Measurements from ENCODE around the gene ASAP3.

DNA sequence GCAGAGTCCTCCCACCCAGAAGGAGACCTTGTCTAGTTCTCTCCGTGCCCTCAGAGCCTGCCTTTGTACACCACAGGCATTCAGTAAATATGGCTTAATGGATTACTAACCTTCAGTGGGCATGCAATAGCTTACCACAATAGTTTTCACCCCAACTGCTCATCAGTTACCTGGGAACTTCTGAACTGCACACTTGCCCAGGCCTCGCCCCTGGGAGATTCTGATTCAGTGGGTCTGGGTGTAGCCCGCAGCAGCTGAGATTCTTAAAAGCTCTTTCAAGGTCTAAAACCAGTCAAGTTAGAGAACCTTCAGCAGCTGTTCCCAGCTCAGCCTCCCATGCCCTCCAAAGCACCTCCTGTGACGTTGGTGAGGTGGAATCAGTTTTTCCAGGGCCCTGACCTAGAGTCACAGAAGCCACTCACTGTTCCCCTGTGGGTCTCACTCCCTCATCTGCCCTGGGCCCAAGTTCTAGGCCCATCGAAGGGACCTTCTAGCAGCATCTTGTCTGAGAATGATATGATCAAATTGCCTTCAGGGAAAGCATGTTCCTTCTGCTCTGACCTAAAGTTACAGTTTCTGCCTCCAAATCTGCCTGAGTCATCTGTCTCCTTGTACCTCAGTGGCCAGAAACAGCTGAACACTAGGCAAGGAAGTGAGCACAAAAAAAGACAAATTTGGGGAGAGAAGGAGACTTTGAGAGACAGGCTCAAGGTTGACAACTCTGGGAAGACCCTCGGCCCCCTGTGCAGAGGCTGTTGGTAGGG lies 10.8 kb downstream of the ASAP3 start:
- no peak for TF ChIP-seq ZFX (IDR thresholded peaks at IDR 0.05)
- TF ChIP-seq, protein P1, sequence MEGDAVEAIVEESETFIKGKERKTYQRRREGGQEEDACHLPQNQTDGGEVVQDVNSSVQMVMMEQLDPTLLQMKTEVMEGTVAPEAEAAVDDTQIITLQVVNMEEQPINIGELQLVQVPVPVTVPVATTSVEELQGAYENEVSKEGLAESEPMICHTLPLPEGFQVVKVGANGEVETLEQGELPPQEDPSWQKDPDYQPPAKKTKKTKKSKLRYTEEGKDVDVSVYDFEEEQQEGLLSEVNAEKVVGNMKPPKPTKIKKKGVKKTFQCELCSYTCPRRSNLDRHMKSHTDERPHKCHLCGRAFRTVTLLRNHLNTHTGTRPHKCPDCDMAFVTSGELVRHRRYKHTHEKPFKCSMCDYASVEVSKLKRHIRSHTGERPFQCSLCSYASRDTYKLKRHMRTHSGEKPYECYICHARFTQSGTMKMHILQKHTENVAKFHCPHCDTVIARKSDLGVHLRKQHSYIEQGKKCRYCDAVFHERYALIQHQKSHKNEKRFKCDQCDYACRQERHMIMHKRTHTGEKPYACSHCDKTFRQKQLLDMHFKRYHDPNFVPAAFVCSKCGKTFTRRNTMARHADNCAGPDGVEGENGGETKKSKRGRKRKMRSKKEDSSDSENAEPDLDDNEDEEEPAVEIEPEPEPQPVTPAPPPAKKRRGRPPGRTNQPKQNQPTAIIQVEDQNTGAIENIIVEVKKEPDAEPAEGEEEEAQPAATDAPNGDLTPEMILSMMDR (conservative IDR thresholded peaks at IDR 0.05), result no peak
